Measurements from ENCODE around the gene GRK7. TPM values are rescaled to one million over a fixed set of nuclear protein-coding genes. Genes with fewer than 3 reads are reported as not detected.
A peak's percentile ranks its signal among the peaks of the same experiment; 100 is the strongest.

Gene GRK7
- total and polyA plus RNA-seq, 8 donors, result 0.05 to 0.37 (median 0.29) TPM; not detected in 5

GRCh38 chr3:141740349-141740748 lies 22.9 kb upstream of the GRK7 start:
- Histone ChIP-seq H3K27me3 (no peaks in the 10 kb centered on the region), H3K9me3 (no peaks in the 10 kb centered on the region), H3K27ac (peak overlapping the region in 1 of 5 donors; percentile 94), H3K4me1 (peaks cover 9 to 59% (median 40%) of the 10 kb centered on the region in 4 donors), H3K36me3 (peaks cover 6 to 22% (median 17%) of the 10 kb centered on the region in 4 donors), H3K4me3 (peak overlapping the region in 1 of 4 donors; percentile 93)
- no peak for DNase-seq
- TF ChIP-seq EP300 (IDR thresholded peaks at IDR 0.05), result no peak
- no peak for TF ChIP-seq CTCF (IDR thresholded peaks at IDR 0.05)
- no peak for TF ChIP-seq POLR2AphosphoS5 (IDR thresholded peaks at IDR 0.05)
- TF ChIP-seq POLR2A (IDR thresholded peaks at IDR 0.05), result no peak
- intact Hi-C loops (cut with DNase I; ENCODE audit: low total_unique reads), result no loop called here

GRCh38 chr3:141743305-141743704 lies 19.9 kb upstream of the GRK7 start:
- H3K27ac ChIP-seq, result no peak overlapping the region
- peaks cover 21 to 52% (median 47%) of the 10 kb centered on the region in 4 donors for H3K36me3 ChIP-seq
- 17 to 52% (median 31%) methylated on average over 1 of the region's 1 CpG for WGBS, 5 donors
- no peaks in the 10 kb centered on the region for H3K27me3 ChIP-seq
- TF ChIP-seq POLR2AphosphoS5 (IDR thresholded peaks at IDR 0.05), result no peak
- TF ChIP-seq POLR2A (IDR thresholded peaks at IDR 0.05), result no peak
- no peak for TF ChIP-seq EP300 (IDR thresholded peaks at IDR 0.05)
- no peak for TF ChIP-seq CTCF (IDR thresholded peaks at IDR 0.05)
- DNase-seq, result no peak
- H3K4me1 ChIP-seq, result peaks cover 9 to 54% (median 40%) of the 10 kb centered on the region in 4 donors
- intact Hi-C loops (cut with DNase I; ENCODE audit: low total_unique reads), result no loop called here
- H3K9me3 ChIP-seq, result no peaks in the 10 kb centered on the region
- H3K4me3 ChIP-seq, result no peak overlapping the region

- 91 to 97% (median 93%) methylated on average over 4 of the region's 4 CpGs for WGBS, 5 donors
- Histone ChIP-seq H3K27ac (no peak overlapping the region), H3K27me3 (no peaks in the 10 kb centered on the region), H3K36me3 (peaks cover 21 to 87% (median 82%) of the 10 kb centered on the region in 4 donors), H3K9me3 (no peaks in the 10 kb centered on the region), H3K4me3 (no peak overlapping the region), H3K4me1 (peaks cover 0 to 23% (median 15%) of the 10 kb centered on the region in 4 donors)
- intact Hi-C loops (cut with DNase I; ENCODE audit: low total_unique reads), result no loop called here
- no peak for DNase-seq
- TF ChIP-seq CTCF (IDR thresholded peaks at IDR 0.05) (no peak), POLR2AphosphoS5 (IDR thresholded peaks at IDR 0.05) (no peak), EP300 (IDR thresholded peaks at IDR 0.05) (no peak), POLR2A (IDR thresholded peaks at IDR 0.05) (no peak)
Observed at GRCh38 chr3:141746962-141747361, 16.2 kb upstream of the GRK7 start.

- H3K4me3 ChIP-seq, result no peak overlapping the region
- H3K27me3 ChIP-seq, result no peaks in the 10 kb centered on the region
- no peak overlapping the region for H3K27ac ChIP-seq
- H3K4me1 ChIP-seq, result no peaks in the 10 kb centered on the region
- no peaks in the 10 kb centered on the region for H3K9me3 ChIP-seq
- 88 to 95% (median 91%) methylated on average over 3 of the region's 3 CpGs for WGBS, 5 donors
- H3K36me3 ChIP-seq, result peaks cover 0 to 36% (median 35%) of the 10 kb centered on the region in 4 donors
- intact Hi-C loops (cut with DNase I; ENCODE audit: low total_unique reads), result no loop called here
- TF ChIP-seq POLR2AphosphoS5 (IDR thresholded peaks at IDR 0.05), result no peak
- no peak for TF ChIP-seq CTCF (IDR thresholded peaks at IDR 0.05)
- no peak for TF ChIP-seq POLR2A (IDR thresholded peaks at IDR 0.05)
- TF ChIP-seq EP300 (IDR thresholded peaks at IDR 0.05), result no peak
- DNase-seq, result no peak
Observed at GRCh38 chr3:141753399-141753798, 9.8 kb upstream of the GRK7 start.

Measured in stomach (tissue), 9 donors.